ENCODE measurements around the gene POPDC3. TPM values are rescaled to one million over a fixed set of nuclear protein-coding genes. Genes with fewer than 3 reads are reported as not detected.

POPDC3 gene
- total RNA-seq, 2 donors from 2014 or later: 0.24 TPM; not detected in 1

- no peaks in the 10 kb centered on the region for H3K36me3 ChIP-seq
- no peak overlapping the region for H3K27ac ChIP-seq
- no peaks in the 10 kb centered on the region for H3K9me3 ChIP-seq
- DNase-seq: no peak
- intact Hi-C loops (cut with DNase I): no loop called here
- H3K4me3 ChIP-seq: no peak overlapping the region
- TF ChIP-seq CTCF (IDR thresholded peaks at IDR 0.05): no peak
- no peak overlapping the region for H3K9ac ChIP-seq (ENCODE audit: low read depth in 2 of 2, low read length in 2 of 2)
- H3K4me1 ChIP-seq: no peaks in the 10 kb centered on the region
- no peaks in the 10 kb centered on the region for H3K27me3 ChIP-seq
These were observed 9.4 kb upstream of the POPDC3 start for GRCh38 chr6:105189026-105189820.

- no peak for TF ChIP-seq CTCF (IDR thresholded peaks at IDR 0.05)
- Histone ChIP-seq H3K9me3 (no peaks in the 10 kb centered on the region), H3K4me1 (no peaks in the 10 kb centered on the region), H3K9ac (ENCODE audit: low read depth in 2 of 2, low read length in 2 of 2) (no peak overlapping the region), H3K36me3 (no peaks in the 10 kb centered on the region), H3K27ac (no peak overlapping the region), H3K4me3 (no peak overlapping the region), H3K27me3 (no peaks in the 10 kb centered on the region)
- intact Hi-C loops (cut with DNase I): no loop called here
- no peak for DNase-seq
These were observed 8.4 kb upstream of the POPDC3 start for GRCh38 chr6:105188251-105188650.

DNA sequence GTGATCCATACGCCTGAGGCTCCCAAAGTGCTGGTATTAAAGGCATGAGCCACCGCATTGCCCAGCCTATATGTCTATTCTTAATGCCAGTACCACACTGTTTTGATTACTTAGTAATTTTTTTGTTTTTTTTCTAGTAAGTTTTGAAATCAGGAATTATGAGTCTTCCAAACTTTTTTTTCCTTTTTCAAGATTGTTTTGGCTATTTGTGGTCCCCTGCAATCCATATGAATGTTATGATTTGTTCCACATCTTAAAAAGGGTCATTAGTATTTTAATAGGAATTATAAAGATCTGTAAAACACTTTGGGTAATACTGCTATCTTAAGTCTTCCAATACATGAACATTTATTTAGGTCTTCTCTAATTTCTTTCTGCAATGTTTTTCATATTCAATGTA, 6.8 kb upstream of the POPDC3 start:
- Histone ChIP-seq H3K27ac (no peak overlapping the region), H3K4me3 (no peak overlapping the region), H3K9ac (ENCODE audit: low read depth in 2 of 2, low read length in 2 of 2) (no peak overlapping the region), H3K4me1 (no peaks in the 10 kb centered on the region), H3K9me3 (no peaks in the 10 kb centered on the region), H3K27me3 (no peaks in the 10 kb centered on the region), H3K36me3 (no peaks in the 10 kb centered on the region)
- DNase-seq: no peak
- intact Hi-C loops (cut with DNase I): no loop called here
- no peak for TF ChIP-seq CTCF (IDR thresholded peaks at IDR 0.05)

DNA sequence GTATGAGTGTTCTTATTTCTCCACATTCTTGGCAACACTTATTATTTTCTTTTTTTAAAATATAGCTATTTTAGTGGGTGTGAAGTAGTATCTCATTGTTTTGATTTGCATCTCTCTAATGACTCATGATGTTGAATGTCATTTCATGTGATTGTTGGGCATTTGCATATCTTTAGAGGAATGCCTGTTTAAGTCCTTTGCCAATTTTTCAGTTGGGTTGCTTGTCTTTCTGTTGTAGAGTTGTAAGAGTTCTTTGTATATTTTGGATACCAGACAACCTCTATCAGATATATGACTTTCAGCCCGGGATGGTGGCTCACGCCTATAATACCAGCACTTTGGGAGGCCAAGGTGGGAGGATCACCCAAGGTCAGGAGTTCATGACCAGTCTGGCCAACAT, 5.1 kb upstream of the POPDC3 start:
- no peak for DNase-seq
- Histone ChIP-seq H3K4me1 (no peaks in the 10 kb centered on the region), H3K9me3 (no peaks in the 10 kb centered on the region), H3K36me3 (no peaks in the 10 kb centered on the region), H3K27me3 (no peaks in the 10 kb centered on the region), H3K27ac (no peak overlapping the region), H3K4me3 (no peak overlapping the region), H3K9ac (ENCODE audit: low read depth in 2 of 2, low read length in 2 of 2) (no peak overlapping the region)
- intact Hi-C loops (cut with DNase I): no loop called here
- TF ChIP-seq CTCF (IDR thresholded peaks at IDR 0.05): no peak

DNA sequence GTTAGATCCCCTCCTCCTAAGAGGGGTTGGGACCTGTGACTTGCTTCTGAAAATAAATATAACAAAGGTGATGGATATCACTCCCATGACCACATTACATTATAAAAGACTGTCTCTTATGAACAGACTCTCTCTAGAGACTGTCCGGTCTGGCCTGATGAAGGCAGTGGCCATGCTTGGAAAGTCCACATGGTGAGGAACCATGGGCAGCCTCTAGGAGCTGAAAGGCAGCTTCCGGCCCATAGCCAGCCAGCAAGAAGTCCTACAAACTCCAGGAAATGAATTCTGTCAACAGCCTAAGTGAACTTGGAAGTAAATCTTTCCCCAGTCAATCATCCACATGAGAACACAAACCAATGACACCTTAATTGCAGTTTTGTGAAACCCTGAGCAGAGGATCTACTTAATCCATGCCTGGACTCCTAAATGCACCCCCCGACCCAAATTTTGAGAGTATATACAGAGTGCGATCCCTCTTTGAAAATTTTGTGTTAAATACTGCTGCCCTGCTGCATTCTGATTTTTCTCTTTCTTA, 2.2 kb upstream of the POPDC3 start:
- H3K27ac ChIP-seq: no peak overlapping the region
- H3K4me1 ChIP-seq: no peaks in the 10 kb centered on the region
- DNase-seq: no peak
- intact Hi-C loops (cut with DNase I): no loop called here
- H3K9ac ChIP-seq (ENCODE audit: low read depth in 2 of 2, low read length in 2 of 2): no peak overlapping the region
- H3K4me3 ChIP-seq: no peak overlapping the region
- TF ChIP-seq CTCF (IDR thresholded peaks at IDR 0.05): no peak
- H3K9me3 ChIP-seq: no peaks in the 10 kb centered on the region
- H3K27me3 ChIP-seq: peaks cover 22% of the 10 kb centered on the region
- no peaks in the 10 kb centered on the region for H3K36me3 ChIP-seq

Measured in colonic mucosa (tissue), 4 donors.